CD4-positive, alpha-beta T cell treated with Interferon alpha-2 for 1 hour (primary cell): Measurements from ENCODE around the gene DAPK1.

Experiments used
- DNase-seq, 2 donors: peaks; one replicate each; pipeline ENCODE4 v3.0.0-alpha.2; 2020 to 2022

The DAPK1 gene

GRCh38 chr9:87698069-87698809 is 200.6 kb downstream of the DAPK1 start:
- no peak for DNase-seq

GRCh38 chr9:87699835-87700234 is 202.2 kb downstream of the DAPK1 start:
- no peak for DNase-seq

DNA sequence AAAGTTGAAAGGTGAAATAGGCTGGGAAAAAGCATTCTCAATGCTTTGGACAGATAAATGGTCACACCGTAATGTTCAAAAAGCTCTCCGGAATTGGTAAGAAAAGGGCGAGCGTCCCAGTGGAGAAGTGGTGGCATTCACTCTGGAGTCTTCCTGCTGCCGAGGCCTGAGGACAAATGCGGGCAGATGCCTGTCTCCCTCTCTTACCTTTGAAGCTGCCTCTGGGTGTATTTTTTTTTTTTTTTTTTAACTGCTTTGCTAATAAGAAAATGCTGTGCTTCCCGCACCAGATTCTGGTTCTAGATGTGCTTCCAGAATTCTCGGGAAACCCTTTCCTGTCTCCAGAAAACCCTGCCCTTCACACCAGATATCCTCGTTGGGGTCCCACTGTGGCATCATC is 203.8 kb downstream of the DAPK1 start:
- DNase-seq, result no peak

- DNase-seq, result no peak
Observed at GRCh38 chr9:87701931-87702421, 204.3 kb downstream of the DAPK1 start.

- no peak for DNase-seq
Observed at GRCh38 chr9:87702921-87703320, 205.3 kb downstream of the DAPK1 start.

GRCh38 chr9:87703636-87704276 is 206.1 kb downstream of the DAPK1 start:
- DNase-seq, result no peak

- no peak for DNase-seq
Observed at GRCh38 chr9:87704342-87704741, 206.7 kb downstream of the DAPK1 start.

DNA sequence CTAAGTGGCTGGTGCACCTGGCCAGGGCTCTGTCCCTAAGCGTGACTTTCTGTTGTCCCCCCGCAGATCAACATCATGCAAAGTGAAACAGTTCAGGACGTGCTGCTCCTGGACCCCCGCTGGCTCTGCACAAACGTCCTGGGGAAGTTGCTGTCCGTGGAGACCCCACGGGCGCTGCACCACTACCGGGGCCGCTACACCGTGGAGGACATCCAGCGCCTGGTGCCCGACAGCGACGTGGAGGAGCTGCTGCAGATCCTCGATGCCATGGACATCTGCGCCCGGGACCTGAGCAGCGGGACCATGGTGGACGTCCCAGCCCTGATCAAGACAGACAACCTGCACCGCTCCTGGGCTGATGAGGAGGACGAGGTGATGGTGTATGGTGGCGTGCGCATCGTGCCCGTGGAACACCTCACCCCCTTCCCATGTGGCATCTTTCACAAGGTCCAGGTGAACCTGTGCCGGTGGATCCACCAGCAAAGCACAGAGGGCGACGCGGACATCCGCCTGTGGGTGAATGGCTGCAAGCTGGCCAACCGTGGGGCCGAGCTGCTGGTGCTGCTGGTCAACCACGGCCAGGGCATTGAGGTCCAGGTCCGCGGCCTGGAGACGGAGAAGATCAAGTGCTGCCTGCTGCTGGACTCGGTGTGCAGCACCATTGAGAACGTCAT is 208.5 kb downstream of the DAPK1 start:
- DNase-seq, result no peak

DNA sequence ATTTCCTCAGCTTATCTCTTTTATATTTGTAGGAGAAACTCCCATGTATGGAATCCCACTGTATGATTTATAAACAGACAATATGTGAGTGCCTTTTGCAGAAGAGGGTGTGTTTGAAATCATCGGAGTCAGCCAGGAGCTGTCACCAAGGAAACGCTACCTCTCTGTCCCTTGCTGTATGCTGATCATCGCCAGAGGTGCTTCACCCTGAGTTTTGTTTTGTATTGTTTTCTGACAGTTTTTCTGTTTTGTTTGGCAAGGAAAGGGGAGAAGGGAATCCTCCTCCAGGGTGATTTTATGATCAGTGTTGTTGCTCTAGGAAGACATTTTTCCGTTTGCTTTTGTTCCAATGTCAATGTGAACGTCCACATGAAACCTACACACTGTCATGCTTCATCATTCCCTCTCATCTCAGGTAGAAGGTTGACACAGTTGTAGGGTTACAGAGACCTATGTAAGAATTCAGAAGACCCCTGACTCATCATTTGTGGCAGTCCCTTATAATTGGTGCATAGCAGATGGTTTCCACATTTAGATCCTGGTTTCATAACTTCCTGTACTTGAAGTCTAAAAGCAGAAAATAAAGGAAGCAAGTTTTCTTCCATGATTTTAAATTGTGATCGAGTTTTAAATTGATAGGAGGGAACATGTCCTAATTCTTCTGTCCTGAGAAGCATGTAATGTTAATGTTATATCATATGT is 210.3 kb downstream of the DAPK1 start:
- DNase-seq, result no peak

GRCh38 chr9:87708546-87708945 is 210.9 kb downstream of the DAPK1 start:
- DNase-seq, result no peak

DNA sequence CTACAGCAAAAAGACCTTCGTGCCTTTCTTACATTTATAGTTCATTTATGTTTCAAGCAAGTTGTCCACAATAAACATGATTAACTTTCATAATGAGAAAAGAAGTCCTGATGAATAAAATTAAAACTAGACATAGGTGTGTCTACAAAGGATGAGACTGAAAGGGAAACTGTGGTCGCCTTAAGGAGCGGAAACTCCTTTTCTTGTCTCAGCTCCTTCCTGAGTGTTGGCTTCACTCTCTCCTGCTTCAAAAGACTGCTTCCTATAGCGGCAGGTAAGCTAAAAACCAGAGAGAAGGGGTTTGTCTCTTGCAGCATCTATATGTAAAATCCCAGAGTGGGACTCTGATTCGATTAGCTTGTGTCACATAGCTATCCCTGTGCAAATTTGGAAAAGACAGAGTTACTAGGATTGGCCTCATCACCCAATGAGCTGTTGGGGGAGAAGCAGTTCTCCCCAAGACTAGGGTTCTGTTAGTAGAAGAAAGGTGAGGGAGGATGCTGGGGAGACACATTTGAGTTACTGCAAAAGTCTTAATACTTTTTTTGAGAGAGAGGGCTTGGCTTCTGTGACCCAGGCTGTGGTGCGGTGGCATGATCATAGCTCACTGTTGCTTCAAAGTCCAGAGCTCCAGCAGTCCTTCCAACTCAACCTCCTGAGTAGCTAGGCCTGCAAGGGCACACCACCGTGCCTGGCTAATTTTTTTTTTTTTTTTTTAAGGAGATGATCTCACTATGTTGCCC is 211.5 kb downstream of the DAPK1 start:
- DNase-seq, result peak in 1 of 2 donors; percentile 28

- DNase-seq, result no peak
Observed at GRCh38 chr9:87710443-87710842, 212.8 kb downstream of the DAPK1 start.

- peak in 1 of 2 donors; percentile 43 for DNase-seq
Observed at GRCh38 chr9:87711857-87712800, 214.5 kb downstream of the DAPK1 start.

DNA sequence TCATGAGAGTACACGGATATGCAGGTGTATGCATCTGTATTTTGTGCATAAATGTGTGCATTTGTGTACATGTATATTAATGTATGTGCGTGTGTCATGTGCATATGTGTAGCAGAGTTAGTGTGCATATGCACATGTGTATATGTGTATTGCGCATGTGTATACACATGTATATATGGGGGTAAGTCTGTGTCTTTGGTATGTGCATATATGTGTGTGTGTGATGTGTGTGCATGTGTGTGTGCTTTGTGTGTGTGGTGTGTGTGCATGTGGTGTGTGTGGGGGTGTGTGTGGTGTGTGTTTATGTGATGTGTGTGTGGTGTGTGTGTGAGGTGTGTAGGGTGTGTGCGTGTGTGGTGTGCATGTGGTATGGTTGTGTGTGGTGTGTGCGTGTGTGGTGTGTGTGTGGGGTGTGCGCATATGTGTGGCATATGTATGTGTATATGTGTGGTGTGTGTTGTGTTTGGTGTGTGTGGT is 215.2 kb downstream of the DAPK1 start:
- no peak for DNase-seq

DNA sequence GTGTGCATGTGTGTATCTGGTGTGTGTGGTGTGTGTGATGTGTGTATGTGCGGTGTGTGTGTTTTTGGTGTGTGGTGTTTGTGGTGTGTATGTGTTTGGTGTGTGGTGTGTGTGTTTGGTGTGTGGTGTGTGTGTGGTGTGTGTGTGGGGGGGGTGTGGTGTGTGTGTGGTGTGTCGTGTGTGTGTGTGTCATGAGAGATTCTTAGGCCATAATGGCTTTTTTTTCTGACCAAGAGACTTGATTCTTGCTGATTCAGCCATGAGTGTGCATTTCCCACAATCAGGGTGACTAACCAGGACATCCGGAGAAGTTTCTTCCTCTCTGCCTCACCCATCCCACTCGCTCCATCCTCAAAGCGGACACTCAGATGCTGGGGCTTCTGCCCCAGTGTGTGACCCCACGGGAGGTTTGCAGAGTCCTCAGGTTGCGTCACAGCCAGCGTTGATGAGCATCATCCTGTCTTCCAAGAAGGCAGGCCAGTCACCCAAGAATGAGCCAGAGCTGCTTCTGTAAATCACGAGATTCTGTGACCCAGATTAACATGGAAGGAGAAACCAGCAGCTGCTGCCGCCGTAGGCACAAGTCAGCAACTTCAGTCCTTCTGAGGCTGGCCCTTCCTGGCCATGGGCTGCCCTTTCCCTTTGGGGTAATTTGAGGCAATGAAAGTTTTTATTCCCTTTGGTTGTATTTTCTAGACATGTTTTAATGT is 215.8 kb downstream of the DAPK1 start:
- DNase-seq, result peak; percentile 18 to 85

- no peak for DNase-seq
Observed at GRCh38 chr9:87713988-87714330, 216.3 kb downstream of the DAPK1 start.

DNA sequence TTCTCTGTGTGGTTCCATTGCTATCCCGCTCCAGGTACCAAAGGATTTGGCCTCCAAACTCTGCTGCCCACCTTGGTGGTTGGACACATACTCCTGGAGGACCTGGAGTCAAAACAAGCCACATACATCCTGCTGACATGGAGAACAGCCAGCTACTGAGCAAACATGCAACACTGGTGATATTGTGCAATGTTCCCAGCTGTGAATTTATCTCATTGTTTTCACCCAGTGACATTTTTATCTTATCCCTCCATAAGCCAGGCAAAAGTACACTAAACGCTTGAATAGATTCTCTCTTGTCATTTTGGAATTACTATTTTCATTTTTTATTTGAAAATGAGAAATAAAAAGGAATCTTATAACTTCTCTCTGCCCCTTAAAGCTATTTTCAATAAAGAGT is 217.2 kb downstream of the DAPK1 start:
- DNase-seq, result no peak

DNA sequence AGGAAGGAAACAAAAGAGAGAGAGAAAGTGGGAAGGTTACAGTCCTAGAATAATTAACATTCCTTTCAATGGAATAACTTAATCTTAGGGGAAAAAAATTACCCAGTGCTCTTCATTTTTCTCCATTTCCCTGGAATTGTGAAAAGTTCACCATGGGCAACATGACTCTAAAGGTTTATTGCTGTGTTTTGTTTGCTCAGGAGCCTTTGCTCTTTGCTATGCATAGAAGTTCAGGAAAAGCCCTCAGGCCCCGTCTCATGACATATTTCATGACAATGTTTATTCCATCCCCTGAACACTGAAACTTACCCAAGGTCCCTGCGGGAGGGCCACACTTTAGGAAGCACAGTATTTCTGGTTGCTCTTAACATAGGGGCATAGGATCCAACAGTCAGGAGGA is 218.5 kb downstream of the DAPK1 start:
- DNase-seq, result no peak

GRCh38 chr9:87717456-87717855 is 219.8 kb downstream of the DAPK1 start:
- DNase-seq, result no peak

DNA sequence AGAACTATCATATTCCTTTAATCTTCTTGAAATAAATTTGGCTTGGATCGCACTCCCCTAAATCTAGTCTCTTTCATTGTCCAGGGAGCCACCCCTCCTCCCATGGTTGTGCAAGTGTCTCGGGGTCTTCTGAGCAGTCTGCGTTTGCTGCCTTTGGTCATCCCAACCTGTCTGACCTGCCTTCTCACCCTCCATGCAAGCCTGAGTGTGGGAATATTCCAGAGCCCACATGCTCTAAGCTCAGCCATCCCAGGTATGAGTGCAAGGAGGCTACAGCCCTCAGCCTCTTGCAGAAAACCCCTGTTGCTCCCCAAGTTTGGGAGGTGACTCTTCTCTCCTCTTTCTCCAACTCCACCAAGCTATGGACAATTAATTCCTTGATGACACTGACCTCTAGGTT is 220.6 kb downstream of the DAPK1 start:
- DNase-seq, result no peak
